Stimulated activated naive CD8-positive, alpha-beta T cell treated with anti-CD3 and anti-CD28 coated beads, Interleukin-15, amount 100 ng/mL, for 72 hours (primary cell): ENCODE data around the gene TMEM79.

Source experiments
- ATAC-seq: fragments of 150-1000 bp; cut with Tn5 transposase; 2 replicates; pipeline ENCODE4 v1.10.0; 2021; ENCODE audit warnings: mild to moderate bottlenecking, moderate library complexity
- DNase-seq, 2 donors: peaks; one replicate each; pipeline ENCODE4 v3.0.0; 2021 to 2022
- H3K27ac Mint-ChIP-seq, 2 donors: one replicate each; pipeline ENCODE4 v1.8.0; 2022; ENCODE audit warnings: mild to moderate bottlenecking in 2 of 2, mixed read lengths in 2 of 2, moderate library complexity in 2 of 2
- H3K27me3 Mint-ChIP-seq: one replicate; pipeline ENCODE4 v1.8.0; 2022; ENCODE audit warnings: mixed read lengths
- H3K4me1 Mint-ChIP-seq: one replicate; pipeline ENCODE4 v1.8.0; 2022; ENCODE audit warnings: mild to moderate bottlenecking, mixed read lengths
- H3K4me3 Mint-ChIP-seq, 2 donors: one replicate each; pipeline ENCODE4 v1.8.0; 2022; ENCODE audit warnings: mild to moderate bottlenecking in 2 of 2, mixed read lengths in 2 of 2, moderate library complexity in 1 of 2
- H3K9me3 Mint-ChIP-seq, 2 donors: one replicate each; pipeline ENCODE4 v1.8.0; 2022; ENCODE audit warnings: mixed read lengths in 2 of 2

TMEM79 gene

GRCh38 chr1:156284112-156284511 is at the start of gene TMEM79:
Gene TMEM79, plus strand, starts transcription at chr1:156284325. Its CDS starts 902 bp downstream, at chr1:156285227.
- DNase-seq (no peak), ATAC-seq (no peak)
- Mint-ChIP-seq H3K27ac (peak within 1 kb of the TSS; percentile 98), H3K9me3 (no peaks in the 10 kb centered on the region), H3K4me3 (peak within 1 kb of the TSS; percentile 90 to 96), H3K27me3 (no peaks in the 10 kb centered on the region), H3K4me1 (peaks cover 40% of the 10 kb centered on the region)

GRCh38 chr1:156236164-156236563 is 48.0 kb upstream of the TMEM79 start:
- Mint-ChIP-seq H3K4me3 (no peak overlapping the region), H3K27ac (peak overlapping the region in 1 of 2 donors; percentile 3), H3K27me3 (no peaks in the 10 kb centered on the region), H3K4me1 (peaks cover 7% of the 10 kb centered on the region), H3K9me3 (no peaks in the 10 kb centered on the region)
- DNase-seq, result no peak
- no peak for ATAC-seq

- H3K27me3 Mint-ChIP-seq, result no peaks in the 10 kb centered on the region
- no peaks in the 10 kb centered on the region for H3K9me3 Mint-ChIP-seq
- peak overlapping the region in 1 of 2 donors; percentile 86 for H3K27ac Mint-ChIP-seq
- no peak for ATAC-seq
- no peak overlapping the region for H3K4me3 Mint-ChIP-seq
- H3K4me1 Mint-ChIP-seq, result peaks cover 9% of the 10 kb centered on the region
- no peak for DNase-seq
Observed at GRCh38 chr1:156238248-156238647, 45.9 kb upstream of the TMEM79 start.

- Mint-ChIP-seq H3K27me3 (no peaks in the 10 kb centered on the region), H3K4me1 (peaks cover 39% of the 10 kb centered on the region), H3K27ac (peak overlapping the region in 1 of 2 donors; percentile 19), H3K4me3 (no peak overlapping the region), H3K9me3 (no peaks in the 10 kb centered on the region)
- ATAC-seq, result no peak
- no peak for DNase-seq
Observed at GRCh38 chr1:156241311-156241811, 42.8 kb upstream of the TMEM79 start.

GRCh38 chr1:156241926-156242325 is 42.2 kb upstream of the TMEM79 start, which contains the start of gene BGLAP:
Gene BGLAP, plus strand, starts transcription at chr1:156242184. Its CDS starts 48 bp downstream, at chr1:156242232.
- Mint-ChIP-seq H3K9me3 (no peaks in the 10 kb centered on the region), H3K4me1 (peaks cover 41% of the 10 kb centered on the region), H3K27me3 (no peaks in the 10 kb centered on the region), H3K4me3 (no peak within 1 kb of the TSS), H3K27ac (peak within 1 kb of the TSS; percentile 66 to 90)
- ATAC-seq (no peak), DNase-seq (no peak)

GRCh38 chr1:156242738-156243137 is 41.4 kb upstream of the TMEM79 start:
- ATAC-seq (no peak), DNase-seq (no peak)
- no peak overlapping the region for H3K4me3 Mint-ChIP-seq
- no peaks in the 10 kb centered on the region for H3K27me3 Mint-ChIP-seq
- peaks cover 45% of the 10 kb centered on the region for H3K4me1 Mint-ChIP-seq
- no peaks in the 10 kb centered on the region for H3K9me3 Mint-ChIP-seq
- peak overlapping the region in 1 of 2 donors; percentile 90 for H3K27ac Mint-ChIP-seq

- ATAC-seq, result no peak
- H3K27me3 Mint-ChIP-seq, result no peaks in the 10 kb centered on the region
- DNase-seq, result no peak
- H3K4me3 Mint-ChIP-seq, result peak overlapping the region; percentile 80 to 91
- H3K27ac Mint-ChIP-seq, result peak overlapping the region in 1 of 2 donors; percentile 69
- no peaks in the 10 kb centered on the region for H3K9me3 Mint-ChIP-seq
- peaks cover 45% of the 10 kb centered on the region for H3K4me1 Mint-ChIP-seq
Observed at GRCh38 chr1:156244126-156244525, 40.0 kb upstream of the TMEM79 start.

- H3K4me1 Mint-ChIP-seq, result peaks cover 45% of the 10 kb centered on the region
- peak overlapping the region in 1 of 2 donors; percentile 87 for H3K27ac Mint-ChIP-seq
- H3K4me3 Mint-ChIP-seq, result peak overlapping the region; percentile 80 to 91
- H3K9me3 Mint-ChIP-seq, result no peaks in the 10 kb centered on the region
- no peaks in the 10 kb centered on the region for H3K27me3 Mint-ChIP-seq
- no peak for ATAC-seq
- DNase-seq, result no peak
Observed at GRCh38 chr1:156244712-156245111, 39.4 kb upstream of the TMEM79 start.

- peak overlapping the region; percentile 80 to 91 for H3K4me3 Mint-ChIP-seq
- H3K27ac Mint-ChIP-seq, result peak overlapping the region; percentile 77 to 91
- ATAC-seq, result peak; percentile 66
- H3K4me1 Mint-ChIP-seq, result peaks cover 49% of the 10 kb centered on the region
- H3K9me3 Mint-ChIP-seq, result no peaks in the 10 kb centered on the region
- no peaks in the 10 kb centered on the region for H3K27me3 Mint-ChIP-seq
- peak; percentile 38 to 47 for DNase-seq
Observed at GRCh38 chr1:156245451-156246232, 38.5 kb upstream of the TMEM79 start.

- Mint-ChIP-seq H3K4me3 (peak overlapping the region; percentile 42 to 80), H3K27me3 (no peaks in the 10 kb centered on the region), H3K27ac (peak overlapping the region; percentile 52 to 76), H3K4me1 (peaks cover 55% of the 10 kb centered on the region), H3K9me3 (no peaks in the 10 kb centered on the region)
- DNase-seq, result no peak
- ATAC-seq, result no peak
Observed at GRCh38 chr1:156246241-156246780, 37.8 kb upstream of the TMEM79 start.

GRCh38 chr1:156246781-156247459 is 37.2 kb upstream of the TMEM79 start:
- Mint-ChIP-seq H3K27me3 (no peaks in the 10 kb centered on the region), H3K27ac (no peak overlapping the region), H3K4me1 (peaks cover 55% of the 10 kb centered on the region), H3K9me3 (no peaks in the 10 kb centered on the region), H3K4me3 (no peak overlapping the region)
- ATAC-seq, result no peak
- DNase-seq, result no peak

GRCh38 chr1:156247460-156248322 is 36.4 kb upstream of the TMEM79 start, which contains the start of gene PAQR6:
Gene PAQR6, minus strand, starts transcription at chr1:156248056. Its CDS starts 1,325 bp downstream, at chr1:156246731.
- H3K27ac Mint-ChIP-seq, result peak within 1 kb of the TSS in 1 of 2 donors; percentile 78
- H3K4me1 Mint-ChIP-seq, result peaks cover 55% of the 10 kb centered on the region
- H3K9me3 Mint-ChIP-seq, result no peaks in the 10 kb centered on the region
- DNase-seq (no peak), ATAC-seq (no peak)
- H3K4me3 Mint-ChIP-seq, result no peak within 1 kb of the TSS
- no peaks in the 10 kb centered on the region for H3K27me3 Mint-ChIP-seq

- H3K4me1 Mint-ChIP-seq, result peaks cover 52% of the 10 kb centered on the region
- no peak for DNase-seq
- H3K27me3 Mint-ChIP-seq, result no peaks in the 10 kb centered on the region
- peak overlapping the region in 1 of 2 donors; percentile 78 for H3K27ac Mint-ChIP-seq
- H3K9me3 Mint-ChIP-seq, result no peaks in the 10 kb centered on the region
- H3K4me3 Mint-ChIP-seq, result no peak overlapping the region
- ATAC-seq, result no peak
Observed at GRCh38 chr1:156248323-156248683, 35.8 kb upstream of the TMEM79 start.

- Mint-ChIP-seq H3K4me1 (peaks cover 41% of the 10 kb centered on the region), H3K4me3 (no peak overlapping the region), H3K9me3 (no peaks in the 10 kb centered on the region), H3K27me3 (no peaks in the 10 kb centered on the region), H3K27ac (peak overlapping the region in 1 of 2 donors; percentile 69)
- DNase-seq, result no peak
- ATAC-seq, result no peak
Observed at GRCh38 chr1:156249593-156249992, 34.5 kb upstream of the TMEM79 start.

- peaks cover 22% of the 10 kb centered on the region for H3K4me1 Mint-ChIP-seq
- DNase-seq, result no peak
- H3K4me3 Mint-ChIP-seq, result no peak overlapping the region
- H3K27ac Mint-ChIP-seq, result peak overlapping the region in 1 of 2 donors; percentile 74
- ATAC-seq, result no peak
- H3K27me3 Mint-ChIP-seq, result no peaks in the 10 kb centered on the region
- H3K9me3 Mint-ChIP-seq, result no peaks in the 10 kb centered on the region
Observed at GRCh38 chr1:156251527-156251926, 32.6 kb upstream of the TMEM79 start.
